C4-2B (cell line): ENCODE data around the gene CIAPIN1.

ENCODE experiments used
- H3K27ac ChIP-seq: fragments of 450-650 bp; 2 replicates; pipeline ENCODE4 v1.5.1; 2017
- ZFX ChIP-seq: fragments of 450-650 bp; IDR thresholded peaks from 2 replicates; pipeline ENCODE4 v1.6.1; 2017
- TF ChIP-seq, protein P1 (sequence below): fragments of 450-650 bp; conservative IDR thresholded peaks from 2 replicates; pipeline ENCODE4 v1.5.1; 2017; ENCODE audit warnings: mild to moderate bottlenecking

CIAPIN1 gene

GRCh38 chr16:57386381-57386951 is 60.7 kb downstream of the CIAPIN1 start:
- TF ChIP-seq, protein P1, sequence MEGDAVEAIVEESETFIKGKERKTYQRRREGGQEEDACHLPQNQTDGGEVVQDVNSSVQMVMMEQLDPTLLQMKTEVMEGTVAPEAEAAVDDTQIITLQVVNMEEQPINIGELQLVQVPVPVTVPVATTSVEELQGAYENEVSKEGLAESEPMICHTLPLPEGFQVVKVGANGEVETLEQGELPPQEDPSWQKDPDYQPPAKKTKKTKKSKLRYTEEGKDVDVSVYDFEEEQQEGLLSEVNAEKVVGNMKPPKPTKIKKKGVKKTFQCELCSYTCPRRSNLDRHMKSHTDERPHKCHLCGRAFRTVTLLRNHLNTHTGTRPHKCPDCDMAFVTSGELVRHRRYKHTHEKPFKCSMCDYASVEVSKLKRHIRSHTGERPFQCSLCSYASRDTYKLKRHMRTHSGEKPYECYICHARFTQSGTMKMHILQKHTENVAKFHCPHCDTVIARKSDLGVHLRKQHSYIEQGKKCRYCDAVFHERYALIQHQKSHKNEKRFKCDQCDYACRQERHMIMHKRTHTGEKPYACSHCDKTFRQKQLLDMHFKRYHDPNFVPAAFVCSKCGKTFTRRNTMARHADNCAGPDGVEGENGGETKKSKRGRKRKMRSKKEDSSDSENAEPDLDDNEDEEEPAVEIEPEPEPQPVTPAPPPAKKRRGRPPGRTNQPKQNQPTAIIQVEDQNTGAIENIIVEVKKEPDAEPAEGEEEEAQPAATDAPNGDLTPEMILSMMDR: no peak
- TF ChIP-seq ZFX: no peak
- no peak overlapping the region for H3K27ac ChIP-seq

DNA sequence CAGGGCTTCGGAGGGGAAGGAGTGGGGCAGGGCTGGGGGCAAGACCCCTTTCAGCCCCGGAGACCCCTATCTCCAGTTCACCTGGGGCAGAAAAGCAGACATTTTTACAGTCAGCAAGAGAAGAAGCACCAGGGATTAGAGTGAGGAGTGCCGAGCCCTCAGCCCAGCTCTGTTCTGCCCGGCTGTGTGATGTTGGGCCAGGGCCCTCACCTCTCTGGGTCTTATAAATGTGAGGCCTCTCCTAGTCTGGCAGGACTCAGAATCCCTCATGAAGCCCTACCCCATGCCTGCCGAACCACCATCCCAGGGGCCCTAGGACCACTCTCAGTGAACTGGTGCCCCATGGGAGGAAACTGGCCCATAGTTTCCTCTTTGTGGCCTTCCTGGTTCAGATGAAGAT is 62.1 kb downstream of the CIAPIN1 start:
- TF ChIP-seq, protein P1: no peak
- no peak for TF ChIP-seq ZFX
- no peak overlapping the region for H3K27ac ChIP-seq

DNA sequence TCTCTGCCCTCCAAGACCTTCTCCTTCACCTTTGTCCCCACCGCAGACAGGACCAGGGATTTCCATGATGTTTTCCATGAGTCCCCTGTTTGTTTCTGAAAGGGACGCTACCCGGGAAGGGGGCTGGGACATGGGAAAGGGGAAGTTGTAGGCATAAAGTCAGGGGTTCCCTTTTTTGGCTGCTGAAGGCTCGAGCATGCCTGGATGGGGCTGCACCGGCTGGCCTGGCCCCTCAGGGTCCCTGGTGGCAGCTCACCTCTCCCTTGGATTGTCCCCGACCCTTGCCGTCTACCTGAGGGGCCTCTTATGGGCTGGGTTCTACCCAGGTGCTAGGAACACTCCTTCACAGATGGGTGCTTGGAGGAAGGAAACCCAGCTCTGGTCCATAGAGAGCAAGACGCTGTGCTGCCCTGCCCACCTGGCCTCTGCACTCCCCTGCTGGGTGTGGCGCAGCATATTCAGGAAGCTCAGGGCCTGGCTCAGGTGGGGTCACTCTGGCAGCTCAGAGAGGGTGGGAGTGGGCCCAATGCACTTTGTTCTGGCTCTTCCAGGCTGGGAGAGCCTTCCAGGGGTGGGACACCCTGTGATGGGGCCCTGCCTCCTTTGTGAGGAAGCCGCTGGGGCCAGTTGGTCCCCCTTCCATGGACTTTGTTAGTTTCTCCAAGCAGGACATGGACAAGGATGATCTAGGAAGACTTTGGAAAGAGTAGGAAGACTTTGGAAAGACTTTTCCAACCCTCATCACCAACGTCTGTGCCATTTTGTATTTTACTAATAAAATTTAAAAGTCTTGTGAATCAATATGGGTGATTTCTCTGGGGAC is 62.7 kb downstream of the CIAPIN1 start:
- TF ChIP-seq, protein P1: no peak
- TF ChIP-seq ZFX: no peak
- no peak overlapping the region for H3K27ac ChIP-seq

- TF ChIP-seq, protein P1: no peak
- TF ChIP-seq ZFX: no peak
- no peak overlapping the region for H3K27ac ChIP-seq
These were observed 63.6 kb downstream of the CIAPIN1 start for GRCh38 chr16:57383276-57384247.

DNA sequence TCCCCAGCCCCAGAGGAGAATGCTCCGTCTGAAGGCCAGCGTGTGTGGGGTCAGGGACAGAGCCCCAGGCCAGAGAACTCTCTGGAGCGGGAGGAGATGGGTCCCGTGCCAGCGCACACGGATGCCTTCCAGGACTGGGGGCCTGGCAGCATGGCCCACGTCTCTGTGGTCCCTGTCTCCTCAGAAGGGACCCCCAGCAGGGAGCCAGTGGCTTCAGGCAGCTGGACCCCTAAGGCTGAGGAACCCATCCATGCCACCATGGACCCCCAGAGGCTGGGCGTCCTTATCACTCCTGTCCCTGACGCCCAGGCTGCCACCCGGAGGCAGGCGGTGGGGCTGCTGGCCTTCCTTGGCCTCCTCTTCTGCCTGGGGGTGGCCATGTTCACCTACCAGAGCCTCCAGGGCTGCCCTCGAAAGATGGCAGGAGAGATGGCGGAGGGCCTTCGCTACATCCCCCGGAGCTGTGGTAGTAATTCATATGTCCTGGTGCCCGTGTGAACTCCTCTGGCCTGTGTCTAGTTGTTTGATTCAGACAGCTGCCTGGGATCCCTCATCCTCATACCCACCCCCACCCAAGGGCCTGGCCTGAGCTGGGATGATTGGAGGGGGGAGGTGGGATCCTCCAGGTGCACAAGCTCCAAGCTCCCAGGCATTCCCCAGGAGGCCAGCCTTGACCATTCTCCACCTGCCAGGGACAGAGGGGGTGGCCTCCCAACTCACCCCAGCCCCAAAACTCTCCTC is 64.5 kb downstream of the CIAPIN1 start:
- no peak overlapping the region for H3K27ac ChIP-seq
- TF ChIP-seq ZFX: no peak
- TF ChIP-seq, protein P1: no peak; the same call in 1 of the 2 replicates

- no peak for TF ChIP-seq ZFX
- TF ChIP-seq, protein P1: no peak
- H3K27ac ChIP-seq: no peak overlapping the region
These were observed 65.2 kb downstream of the CIAPIN1 start for GRCh38 chr16:57381791-57382534.
